A673 (cell line): Measurements from ENCODE around the gene PRDM16. TPM values are rescaled to one million over a fixed set of nuclear protein-coding genes. Genes with fewer than 3 reads are reported as not detected.

Experiments used
- BruUV-seq: library from RNA; stranded (reverse); fragments of 400-500 nt; replicated peaks from 2 replicates; lab custom pipeline; 2021; lab: Mats Ljungman, UMichigan
- CTCF ChIA-PET: fragments of 300-600 bp; sonication (Branson Sonifier 250); formaldehyde crosslinking; loops from one replicate; lab custom pipeline; 2022; ENCODE audit warnings: antibody characterized with exemption; lab: Charles Lee
- POLR2A ChIA-PET: fragments of 300-600 bp; sonication (Branson Sonifier 250); formaldehyde crosslinking; loops from one replicate; lab custom pipeline; 2022; ENCODE audit warnings: antibody characterized with exemption; ENCODE audit not compliant: low non-redundant PET; lab: Charles Lee
- DNase-seq: peaks from one replicate; pipeline ENCODE4 v3.0.0-alpha.2; 2015; ENCODE audit warnings: low spot score
- H3K27ac ChIP-seq: fragments of 200-600 bp; sonication (generic); 2 replicates; pipeline ENCODE4 v1.5.1; 2016; ENCODE audit warnings: mixed run types, low read depth, mild to moderate bottlenecking, mixed read lengths, antibody characterized with exemption, low read length; ENCODE audit not compliant: poor library complexity, severe bottlenecking
- H3K27me3 ChIP-seq: fragments of 200-600 bp; sonication (generic); replicated peaks from 2 replicates; pipeline ENCODE4 v1.6.1; 2017; ENCODE audit warnings: mixed run types, low read depth, mild to moderate bottlenecking, mixed read lengths, antibody characterized with exemption, low read length; ENCODE audit not compliant: insufficient read depth, poor library complexity
- H3K36me3 ChIP-seq: fragments of 200-600 bp; sonication (generic); 2 replicates; pipeline ENCODE4 v1.6.1; 2016; ENCODE audit warnings: mixed run types, mild to moderate bottlenecking, mixed read lengths, antibody characterized with exemption, low read length; ENCODE audit not compliant: insufficient read depth, poor library complexity, severe bottlenecking
- H3K4me1 ChIP-seq: fragments of 200-600 bp; sonication (generic); 2 replicates; pipeline ENCODE4 v1.6.1; 2017; ENCODE audit warnings: mixed run types, mild to moderate bottlenecking, mixed read lengths, antibody characterized with exemption, low read length; ENCODE audit not compliant: insufficient read depth, poor library complexity, severe bottlenecking
- H3K4me3 ChIP-seq: fragments of 200-600 bp; sonication (generic); 2 replicates; pipeline ENCODE4 v1.5.1; 2016; ENCODE audit warnings: low read depth, mixed run types, mild to moderate bottlenecking, mixed read lengths, low read length; ENCODE audit not compliant: poor library complexity, severe bottlenecking
- H3K9me3 ChIP-seq: fragments of 200-600 bp; sonication (generic); 2 replicates; pipeline ENCODE4 v1.6.1; 2016; ENCODE audit warnings: mixed run types, low read depth, mild to moderate bottlenecking, mixed read lengths, antibody characterized with exemption, low read length; ENCODE audit not compliant: poor library complexity, severe bottlenecking
- CTCF ChIP-seq: fragments of 300-800, 200-600 bp; sonication (generic); conservative IDR thresholded peaks from 2 replicates; pipeline ENCODE4 v1.5.1; 2017; ENCODE audit warnings: low read depth, mild to moderate bottlenecking, antibody characterized with exemption, low read length, moderate library complexity, mixed read lengths
- EZH2 ChIP-seq: fragments of 200-600 bp; sonication (generic); IDR thresholded peaks from 2 replicates; pipeline ENCODE4 v1.6.1; 2017; ENCODE audit warnings: borderline replicate concordance, low read depth, mild to moderate bottlenecking, mixed read lengths, antibody characterized with exemption, low read length; ENCODE audit not compliant: poor library complexity, severe bottlenecking
- intact Hi-C: fragments of 100-400 bp; cut with micrococcal nuclease; formaldehyde crosslinking; loops from one replicate; pipeline ENCODE4 v1.10.0; 2022; ENCODE audit not compliant: unreplicated experiment
- total RNA-seq: library from RNA; stranded (reverse); gene quantifications from 2 replicates; pipeline ENCODE4 v1.2.3, GENCODE V29; 2021

Gene PRDM16
- total RNA-seq, 1 experiment from 2014 or later: 0.49 TPM

GRCh38 chr1:3028531-3029282 lies 40.3 kb upstream of the PRDM16 start:
- H3K4me3 ChIP-seq: no peak overlapping the region
- intact Hi-C loops: no loop called here
- H3K27ac ChIP-seq: no peak overlapping the region
- no peak for DNase-seq
- POLR2A ChIA-PET: no interaction called here
- peaks cover 61% of the 10 kb centered on the region for H3K27me3 ChIP-seq
- no peaks in the 10 kb centered on the region for H3K36me3 ChIP-seq
- peak; percentile 41 for TF ChIP-seq EZH2
- TF ChIP-seq CTCF: no peak
- CTCF ChIA-PET: no interaction called here
- H3K4me1 ChIP-seq: no peaks in the 10 kb centered on the region
- BruUV-seq: no TSS peak
- no peaks in the 10 kb centered on the region for H3K9me3 ChIP-seq

- Histone ChIP-seq H3K27ac (no peak overlapping the region), H3K27me3 (peaks cover 62% of the 10 kb centered on the region), H3K4me3 (no peak overlapping the region), H3K9me3 (no peaks in the 10 kb centered on the region), H3K4me1 (no peaks in the 10 kb centered on the region), H3K36me3 (no peaks in the 10 kb centered on the region)
- BruUV-seq: no TSS peak
- ChIA-PET CTCF (no interaction called here), POLR2A (no interaction called here)
- no peak for TF ChIP-seq CTCF
- intact Hi-C loops: no loop called here
- no peak for DNase-seq
Observed at GRCh38 chr1:3029481-3029961, 39.5 kb upstream of the PRDM16 start.

- Histone ChIP-seq H3K36me3 (no peaks in the 10 kb centered on the region), H3K4me1 (no peaks in the 10 kb centered on the region), H3K4me3 (no peak overlapping the region), H3K27me3 (peaks cover 61% of the 10 kb centered on the region), H3K27ac (no peak overlapping the region), H3K9me3 (no peaks in the 10 kb centered on the region)
- no TSS peak for BruUV-seq
- CTCF ChIA-PET: no interaction called here
- no peak for TF ChIP-seq CTCF
- TF ChIP-seq EZH2: no peak
- no peak for DNase-seq
- intact Hi-C loops: no loop called here
- POLR2A ChIA-PET: no interaction called here
Observed at GRCh38 chr1:3029991-3030662, 38.9 kb upstream of the PRDM16 start.
